NB4 (cell line): ENCODE results near the gene CHAF1A.

Source experiments
- MAX ChIP-seq: IDR thresholded peaks from 2 replicates; pipeline ENCODE4 v1.6.1; 2011; ENCODE audit warnings: low read depth, low read length
- POLR2A ChIP-seq: IDR thresholded peaks from 2 replicates; pipeline ENCODE4 v1.6.1; 2011; ENCODE audit warnings: mild to moderate bottlenecking; ENCODE audit not compliant: insufficient read length; ENCODE audit errors: extremely low read depth
- TF ChIP-seq, protein P1 (sequence below): IDR thresholded peaks from one replicate; pipeline ENCODE4 v1.5.1; 2012; ENCODE audit warnings: low read depth, low read length

GRCh38 chr19:4354282-4354681, 48.2 kb upstream of the CHAF1A start:
- TF ChIP-seq POLR2A (no peak), MAX (no peak)
- TF ChIP-seq, protein P1, sequence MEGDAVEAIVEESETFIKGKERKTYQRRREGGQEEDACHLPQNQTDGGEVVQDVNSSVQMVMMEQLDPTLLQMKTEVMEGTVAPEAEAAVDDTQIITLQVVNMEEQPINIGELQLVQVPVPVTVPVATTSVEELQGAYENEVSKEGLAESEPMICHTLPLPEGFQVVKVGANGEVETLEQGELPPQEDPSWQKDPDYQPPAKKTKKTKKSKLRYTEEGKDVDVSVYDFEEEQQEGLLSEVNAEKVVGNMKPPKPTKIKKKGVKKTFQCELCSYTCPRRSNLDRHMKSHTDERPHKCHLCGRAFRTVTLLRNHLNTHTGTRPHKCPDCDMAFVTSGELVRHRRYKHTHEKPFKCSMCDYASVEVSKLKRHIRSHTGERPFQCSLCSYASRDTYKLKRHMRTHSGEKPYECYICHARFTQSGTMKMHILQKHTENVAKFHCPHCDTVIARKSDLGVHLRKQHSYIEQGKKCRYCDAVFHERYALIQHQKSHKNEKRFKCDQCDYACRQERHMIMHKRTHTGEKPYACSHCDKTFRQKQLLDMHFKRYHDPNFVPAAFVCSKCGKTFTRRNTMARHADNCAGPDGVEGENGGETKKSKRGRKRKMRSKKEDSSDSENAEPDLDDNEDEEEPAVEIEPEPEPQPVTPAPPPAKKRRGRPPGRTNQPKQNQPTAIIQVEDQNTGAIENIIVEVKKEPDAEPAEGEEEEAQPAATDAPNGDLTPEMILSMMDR: no peak
